Measurements from ENCODE around the gene BAG2.

Gene BAG2

GRCh38 chr6:57137350-57137749 lies 34.8 kb upstream of the BAG2 start:
- H3K27ac ChIP-seq: no peak overlapping the region
- no peak for TF ChIP-seq CTCF (conservative IDR thresholded peaks at IDR 0.05; ENCODE audit: low read depth)
- ChIA-PET POLR2A (ENCODE audit: low non-redundant PET) (no interaction called here), CTCF (interaction anchor here (0.6 kb wide), 1 partner anchor 428 kb away, joined by 4 read pairs; no protein-coding TSS in a partner anchor)
- no peak for DNase-seq (ENCODE audit: low spot score)

DNA sequence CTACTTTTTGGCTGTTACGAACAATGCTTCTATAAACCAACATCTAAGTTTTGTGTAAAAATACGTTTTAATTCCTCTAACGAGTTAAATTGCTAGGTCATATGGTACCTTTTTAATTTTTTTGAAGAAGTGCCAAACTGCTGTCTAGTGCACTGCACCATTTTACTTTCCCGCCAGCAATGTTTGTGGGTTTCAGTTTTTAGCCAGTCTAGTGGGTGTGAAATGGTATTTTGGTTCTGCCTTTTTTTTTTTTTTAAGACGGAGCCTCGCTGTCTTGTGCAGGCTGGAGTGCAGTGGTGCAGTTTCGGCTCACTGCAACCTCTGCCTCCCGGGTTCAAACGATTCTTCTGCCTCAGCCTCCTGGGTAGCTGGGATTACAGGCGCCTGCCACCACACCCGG lies 34.1 kb upstream of the BAG2 start:
- H3K27ac ChIP-seq: no peak overlapping the region
- no peak for TF ChIP-seq CTCF (conservative IDR thresholded peaks at IDR 0.05; ENCODE audit: low read depth)
- ChIA-PET POLR2A (ENCODE audit: low non-redundant PET) (no interaction called here), CTCF (interaction anchor here (0.7 kb wide), 1 partner anchor 29 kb away, joined by 3 read pairs; no protein-coding TSS in a partner anchor)
- no peak for DNase-seq (ENCODE audit: low spot score)

- ChIA-PET POLR2A (ENCODE audit: low non-redundant PET) (no interaction called here), CTCF (no interaction called here)
- DNase-seq (ENCODE audit: low spot score): no peak
- no peak overlapping the region for H3K27ac ChIP-seq
- TF ChIP-seq CTCF (conservative IDR thresholded peaks at IDR 0.05; ENCODE audit: low read depth): no peak
Observed at GRCh38 chr6:57141451-57142177, 30.5 kb upstream of the BAG2 start.

GRCh38 chr6:57142178-57142525 lies 30.0 kb upstream of the BAG2 start:
- no peak for DNase-seq (ENCODE audit: low spot score)
- ChIA-PET POLR2A (ENCODE audit: low non-redundant PET) (no interaction called here), CTCF (no interaction called here)
- TF ChIP-seq CTCF (conservative IDR thresholded peaks at IDR 0.05; ENCODE audit: low read depth): no peak
- no peak overlapping the region for H3K27ac ChIP-seq

- DNase-seq (ENCODE audit: low spot score): no peak
- ChIA-PET CTCF (no interaction called here), POLR2A (ENCODE audit: low non-redundant PET) (no interaction called here)
- H3K27ac ChIP-seq: no peak overlapping the region
- TF ChIP-seq CTCF (conservative IDR thresholded peaks at IDR 0.05; ENCODE audit: low read depth): no peak
Observed at GRCh38 chr6:57143690-57144089, 28.4 kb upstream of the BAG2 start.

- CTCF ChIA-PET: no interaction called here
- POLR2A ChIA-PET (ENCODE audit: low non-redundant PET): no interaction called here
- DNase-seq (ENCODE audit: low spot score): no peak
- H3K27ac ChIP-seq: no peak overlapping the region
- no peak for TF ChIP-seq CTCF (conservative IDR thresholded peaks at IDR 0.05; ENCODE audit: low read depth)
Observed at GRCh38 chr6:57147401-57147800, 24.7 kb upstream of the BAG2 start.
